Naive thymus-derived CD4-positive, alpha-beta T cell (primary cell): Measurements from ENCODE around the gene RAD23B. TPM values are rescaled to one million over a fixed set of nuclear protein-coding genes. Genes with fewer than 3 reads are reported as not detected.

Experiments
- polyA plus RNA-seq, 2 donors: library from polyadenylated mRNA; unstranded; fragments of 300-500 nt; fragmentation: Illumina TruSeq; gene quantifications; one replicate each; pipeline ENCODE4 v1.2.3, GENCODE V29; 2021
- total RNA-seq, 6 experiments: library from RNA in 5 of 6; stranded (reverse) in 5 of 6; gene quantifications; 1 replicate in 5 of 6; 2 replicates in 1 of 6; pipeline ENCODE4 v1.2.3 and lab custom pipeline; 2021 to 2026

The RAD23B gene
- total and polyA plus RNA-seq, 7 experiments from 2014 or later = 8.9 to 102 (median 50.9) TPM

Other genes with a start within 250 kb of the RAD23B start
- gene KLF4, start 206.5 kb downstream of the RAD23B start, total RNA-seq = 100 to 1,000 TPM in 1 of 5 experiments, 10 to 100 TPM in 1, 1 to 10 TPM in 1, under 1 TPM in 2; 0.29 to 266 (median 1.0) TPM
- gene KLF4, start 206.5 kb downstream of the RAD23B start, polyA plus RNA-seq = not detected